ENCODE data around the gene DAPK1. TPM values are rescaled to one million over a fixed set of nuclear protein-coding genes. Genes with fewer than 3 reads are reported as not detected.

Gene DAPK1
- total and polyA plus RNA-seq, 11 donors: 1.0 to 52.5 (median 2.3) TPM

GRCh38 chr9:87614397-87614796 lies 116.7 kb downstream of the DAPK1 start:
- Histone ChIP-seq H3K9me3 (no peaks in the 10 kb centered on the region), H3K27ac (peak overlapping the region in 2 of 12 donors; percentile 36 to 74), H3K4me1 (peaks cover 0 to 57% (median 2%) of the 10 kb centered on the region in 12 donors), H3K4me3 (no peak overlapping the region), H3K27me3 (no peaks in the 10 kb centered on the region), H3K36me3 (no peaks in the 10 kb centered on the region)
- ATAC-seq: peak in 3 of 4 donors; percentile 36 to 61 (median 47)
- 72 to 78% (median 74%) methylated on average over 7 of the region's 7 CpGs for WGBS, 4 donors
- TF ChIP-seq CTCF (IDR thresholded peaks at IDR 0.05): no peak
- no peak for TF ChIP-seq POLR2A (IDR thresholded peaks at IDR 0.05)
- intact Hi-C loops (cut with DNase I): no loop called here
- DNase-seq: no peak

- H3K4me3 ChIP-seq: no peak overlapping the region
- H3K4me1 ChIP-seq: peaks cover 0 to 57% (median 2%) of the 10 kb centered on the region in 12 donors
- H3K9me3 ChIP-seq: no peaks in the 10 kb centered on the region
- TF ChIP-seq CTCF (IDR thresholded peaks at IDR 0.05): no peak
- no peak for TF ChIP-seq POLR2A (IDR thresholded peaks at IDR 0.05)
- DNase-seq: no peak
- intact Hi-C loops (cut with DNase I): no loop called here
- no peaks in the 10 kb centered on the region for H3K27me3 ChIP-seq
- no peaks in the 10 kb centered on the region for H3K36me3 ChIP-seq
- 90 to 93% (median 91%) methylated on average over 6 of the region's 6 CpGs for WGBS, 4 donors
- H3K27ac ChIP-seq: peak overlapping the region in 1 of 12 donors; percentile 74
- ATAC-seq: no peak
Observed at GRCh38 chr9:87615136-87615535, 117.5 kb downstream of the DAPK1 start.

- 88 to 94% (median 92%) methylated on average over 6 of the region's 6 CpGs for WGBS, 4 donors
- Histone ChIP-seq H3K27ac (no peak overlapping the region), H3K4me3 (no peak overlapping the region), H3K4me1 (peaks cover 0 to 52% (median 0%) of the 10 kb centered on the region in 12 donors), H3K36me3 (no peaks in the 10 kb centered on the region), H3K9me3 (no peaks in the 10 kb centered on the region), H3K27me3 (no peaks in the 10 kb centered on the region)
- no peak for TF ChIP-seq CTCF (IDR thresholded peaks at IDR 0.05)
- no peak for TF ChIP-seq POLR2A (IDR thresholded peaks at IDR 0.05)
- ATAC-seq (no peak), DNase-seq (no peak)
- intact Hi-C loops (cut with DNase I): no loop called here
Observed at GRCh38 chr9:87615547-87616148, 118.0 kb downstream of the DAPK1 start.

- TF ChIP-seq CTCF (IDR thresholded peaks at IDR 0.05): no peak
- TF ChIP-seq POLR2A (IDR thresholded peaks at IDR 0.05): no peak
- Histone ChIP-seq H3K27ac (no peak overlapping the region), H3K4me1 (peaks cover 0 to 29% (median 0%) of the 10 kb centered on the region in 12 donors), H3K4me3 (no peak overlapping the region), H3K27me3 (no peaks in the 10 kb centered on the region), H3K9me3 (no peaks in the 10 kb centered on the region), H3K36me3 (no peaks in the 10 kb centered on the region)
- ATAC-seq (no peak), DNase-seq (no peak)
- intact Hi-C loops (cut with DNase I): no loop called here
- WGBS, 4 donors: 76 to 90% (median 81%) methylated on average over 2 of the region's 2 CpGs
Observed at GRCh38 chr9:87618226-87618625, 120.6 kb downstream of the DAPK1 start.
